ENCODE data around the gene SERPIND1.

DNA sequence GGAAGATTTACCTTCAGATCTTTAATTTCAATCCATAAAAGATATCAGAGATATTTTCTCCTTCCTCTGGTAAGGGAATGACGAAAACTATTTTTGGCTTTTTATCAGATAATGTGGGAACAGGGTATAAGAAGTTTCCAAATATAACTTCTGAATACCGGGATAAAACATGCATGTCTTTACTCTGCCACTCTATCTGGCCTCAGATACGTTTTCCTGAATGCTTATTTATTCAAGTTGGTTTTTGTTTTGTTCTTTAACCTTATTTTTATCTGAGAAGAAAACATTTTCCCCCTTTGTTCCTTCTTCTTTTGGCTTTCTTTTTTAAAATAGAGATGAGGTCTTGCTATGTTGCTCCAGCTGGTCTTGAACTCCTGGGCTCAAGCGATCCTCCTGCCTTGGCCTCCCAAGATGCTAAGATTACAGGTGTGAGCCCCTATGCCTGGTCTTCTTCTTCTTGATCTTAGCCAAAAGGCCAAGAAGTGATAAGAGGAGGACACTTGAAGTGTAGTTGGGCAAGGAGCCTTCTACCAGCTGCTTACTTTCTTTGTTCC is 1.5 kb downstream of the SERPIND1 start:
- TF ChIP-seq, protein P1, sequence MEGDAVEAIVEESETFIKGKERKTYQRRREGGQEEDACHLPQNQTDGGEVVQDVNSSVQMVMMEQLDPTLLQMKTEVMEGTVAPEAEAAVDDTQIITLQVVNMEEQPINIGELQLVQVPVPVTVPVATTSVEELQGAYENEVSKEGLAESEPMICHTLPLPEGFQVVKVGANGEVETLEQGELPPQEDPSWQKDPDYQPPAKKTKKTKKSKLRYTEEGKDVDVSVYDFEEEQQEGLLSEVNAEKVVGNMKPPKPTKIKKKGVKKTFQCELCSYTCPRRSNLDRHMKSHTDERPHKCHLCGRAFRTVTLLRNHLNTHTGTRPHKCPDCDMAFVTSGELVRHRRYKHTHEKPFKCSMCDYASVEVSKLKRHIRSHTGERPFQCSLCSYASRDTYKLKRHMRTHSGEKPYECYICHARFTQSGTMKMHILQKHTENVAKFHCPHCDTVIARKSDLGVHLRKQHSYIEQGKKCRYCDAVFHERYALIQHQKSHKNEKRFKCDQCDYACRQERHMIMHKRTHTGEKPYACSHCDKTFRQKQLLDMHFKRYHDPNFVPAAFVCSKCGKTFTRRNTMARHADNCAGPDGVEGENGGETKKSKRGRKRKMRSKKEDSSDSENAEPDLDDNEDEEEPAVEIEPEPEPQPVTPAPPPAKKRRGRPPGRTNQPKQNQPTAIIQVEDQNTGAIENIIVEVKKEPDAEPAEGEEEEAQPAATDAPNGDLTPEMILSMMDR (conservative IDR thresholded peaks at IDR 0.05; ENCODE audit: low read depth, low read length) = no peak
- TF ChIP-seq EZH2 (IDR thresholded peaks at IDR 0.05; ENCODE audit: borderline replicate concordance, low read depth, low read length, poor library complexity, severe bottlenecking) = no peak
